Cortex of kidney (tissue), 1 donor: ENCODE data around the gene TMEM198.

Source experiments
- DNase-seq: peaks from one replicate; lab custom pipeline; 2025; lab: John Stamatoyannopoulos, UW

Gene TMEM198, protein sequence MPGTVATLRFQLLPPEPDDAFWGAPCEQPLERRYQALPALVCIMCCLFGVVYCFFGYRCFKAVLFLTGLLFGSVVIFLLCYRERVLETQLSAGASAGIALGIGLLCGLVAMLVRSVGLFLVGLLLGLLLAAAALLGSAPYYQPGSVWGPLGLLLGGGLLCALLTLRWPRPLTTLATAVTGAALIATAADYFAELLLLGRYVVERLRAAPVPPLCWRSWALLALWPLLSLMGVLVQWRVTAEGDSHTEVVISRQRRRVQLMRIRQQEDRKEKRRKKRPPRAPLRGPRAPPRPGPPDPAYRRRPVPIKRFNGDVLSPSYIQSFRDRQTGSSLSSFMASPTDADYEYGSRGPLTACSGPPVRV

DNA sequence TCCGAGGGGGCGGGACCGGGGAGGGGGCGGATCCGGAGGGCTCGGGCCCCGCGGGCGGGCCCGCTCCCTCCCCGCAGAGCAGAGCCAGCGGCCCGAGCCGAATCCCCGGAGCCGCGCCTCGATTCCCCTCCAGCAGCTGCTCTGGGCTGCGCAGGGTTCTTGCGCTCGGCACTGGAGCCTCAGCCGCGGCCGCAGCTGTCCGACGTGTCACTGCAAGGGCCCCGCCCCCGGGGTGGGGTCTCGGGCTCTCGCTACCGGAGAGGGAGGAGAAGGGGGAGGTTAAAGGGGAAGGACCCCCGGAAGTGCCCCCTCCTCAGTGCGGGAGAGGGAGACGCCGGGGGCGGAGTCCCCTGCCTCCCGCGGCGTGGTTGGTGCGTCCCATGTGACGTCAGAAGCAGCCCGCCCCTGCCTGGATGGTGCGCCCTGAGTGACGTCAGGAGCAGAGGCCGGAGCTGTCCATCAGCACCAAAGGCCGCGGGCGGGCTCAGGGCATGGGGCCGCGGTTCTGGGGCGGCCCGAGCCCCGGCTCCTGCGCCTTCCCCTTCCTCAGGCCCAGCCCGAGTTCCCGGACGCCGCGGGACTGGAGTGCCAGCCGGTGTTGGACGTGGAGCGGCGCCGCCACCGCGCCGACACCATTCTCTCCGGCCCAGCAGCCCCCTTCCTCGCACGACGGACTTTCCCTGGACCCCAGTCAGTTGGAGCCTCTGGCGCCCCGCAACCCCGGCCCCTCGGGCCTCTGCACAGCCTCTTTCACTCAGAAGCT is at the start of gene TMEM198, which contains the start of gene CHPF:
Gene TMEM198 (plus strand): TSS at position 433 of the 763 bp plus-strand sequence. CDS start 700 bp downstream, outside the sequence.
Gene CHPF (minus strand): TSS at position 214 of the 763 bp plus-strand sequence. CDS start 271 bp downstream, outside the sequence.
- peak; percentile 79 for DNase-seq

DNA sequence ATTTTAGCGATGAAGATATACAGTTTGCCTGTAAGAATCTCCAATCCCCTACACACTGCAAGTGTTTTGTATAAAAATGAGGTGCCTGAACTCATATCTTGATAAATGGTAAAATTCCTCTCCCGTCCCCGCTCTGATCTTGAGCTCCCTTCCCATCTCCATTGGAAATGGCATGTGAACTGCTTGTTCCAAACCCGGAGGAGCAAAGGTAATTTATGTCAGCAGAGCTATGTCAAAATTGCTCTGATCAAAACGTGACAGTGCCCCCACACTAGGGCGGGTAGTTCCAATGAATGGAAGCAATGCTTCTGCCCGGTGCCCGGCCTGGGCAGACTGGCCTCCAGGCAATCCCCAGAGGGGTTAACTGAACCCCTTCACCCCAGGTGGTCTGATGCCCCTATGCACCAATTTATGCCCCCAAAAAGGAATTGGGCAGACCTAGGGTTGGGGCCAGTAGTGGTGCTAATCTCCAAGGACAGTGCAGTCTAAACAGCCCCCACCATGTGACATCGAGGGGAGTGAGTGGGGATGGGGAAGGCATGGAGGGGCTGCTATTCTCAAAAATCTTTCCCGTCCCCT is 48.8 kb upstream of the TMEM198 start:
- DNase-seq, result no peak

DNA sequence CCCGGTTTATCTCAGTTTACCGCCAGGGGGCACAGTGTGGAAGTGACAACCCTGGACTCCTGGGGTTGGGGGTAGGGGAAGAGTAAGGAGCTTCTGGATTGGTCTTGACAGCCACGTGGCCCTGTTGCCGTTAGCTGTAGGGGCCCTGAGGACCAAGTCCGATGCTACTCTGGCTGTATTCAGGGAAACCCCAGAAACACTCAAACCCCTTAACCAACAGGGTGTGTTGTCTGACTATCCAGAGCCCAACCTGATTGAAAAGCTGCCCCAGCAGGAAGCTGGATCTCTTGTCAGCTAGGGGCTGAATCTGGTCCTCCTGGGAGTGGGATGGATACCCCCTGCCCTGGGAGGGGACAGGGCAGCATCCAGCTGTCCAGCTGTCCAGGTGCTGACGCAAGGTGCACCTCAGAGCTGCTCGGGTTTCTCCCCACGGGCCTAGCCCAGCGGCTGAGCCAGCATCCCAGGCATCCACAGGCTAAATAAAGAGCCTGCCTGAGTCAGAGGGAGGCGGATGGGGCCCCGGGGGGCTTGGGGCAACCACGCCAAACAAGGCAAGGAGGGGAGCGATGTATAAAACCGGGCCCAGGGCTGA is 48.2 kb upstream of the TMEM198 start:
- DNase-seq, result no peak

DNA sequence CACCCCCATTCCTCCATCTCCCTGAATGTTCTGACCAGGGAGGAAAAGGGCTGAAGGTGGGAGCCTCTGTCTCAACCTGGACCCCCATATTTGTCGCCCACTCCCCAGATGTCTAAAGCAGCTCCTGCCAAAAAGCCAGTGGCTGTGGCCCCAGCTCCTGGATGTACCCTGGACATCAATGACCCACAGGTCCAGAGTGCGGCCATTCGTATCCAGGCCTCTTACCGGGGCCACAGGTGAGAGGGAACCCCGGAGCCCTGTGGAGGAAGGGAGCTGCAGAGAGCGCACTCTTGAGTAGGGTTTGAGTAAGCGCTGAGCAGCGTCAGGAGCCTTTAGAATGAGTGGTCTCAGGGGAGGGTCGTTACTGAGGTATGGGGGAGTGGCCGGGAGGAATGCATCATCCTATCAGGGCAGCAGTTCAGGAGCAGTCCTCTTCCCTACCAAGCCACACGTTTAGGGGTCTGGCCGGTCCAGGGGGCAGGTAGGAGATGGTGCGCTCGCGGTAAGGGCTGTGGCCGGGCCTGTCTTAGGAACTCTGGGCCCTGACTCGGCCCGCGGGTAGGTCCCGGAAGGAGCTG is 47.5 kb upstream of the TMEM198 start:
- DNase-seq, result no peak

DNA sequence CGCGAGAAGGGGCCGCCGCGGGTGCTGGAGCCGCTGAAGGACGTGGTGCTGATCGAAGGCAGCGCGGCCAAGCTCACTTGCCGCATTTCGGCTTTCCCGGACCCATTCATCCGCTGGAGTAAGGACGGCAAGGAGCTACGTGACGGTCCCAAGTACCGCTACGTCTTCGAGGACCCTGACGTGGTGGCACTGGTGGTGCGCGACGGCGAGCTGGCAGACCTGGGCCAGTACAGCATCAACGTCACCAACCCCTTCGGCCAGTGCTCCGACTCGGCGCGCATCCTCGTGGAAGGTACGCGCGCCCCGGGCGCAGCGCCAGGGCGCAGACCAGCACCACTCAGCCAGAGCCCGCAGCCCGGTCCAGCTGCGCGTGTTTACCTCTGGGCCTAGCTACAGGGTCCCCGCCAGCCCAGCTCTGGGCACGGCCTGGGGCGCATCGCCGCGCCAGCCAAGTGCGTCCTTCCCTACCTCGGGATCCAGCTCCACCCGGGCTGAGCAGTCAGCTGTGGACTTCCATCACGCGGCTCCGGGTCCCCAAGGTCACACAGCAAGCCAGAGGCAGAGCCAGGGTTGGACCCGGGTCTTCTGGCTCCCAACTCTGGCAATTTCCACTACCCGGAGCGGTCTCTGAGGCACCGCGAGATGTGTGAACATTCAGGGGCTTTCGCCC is 46.9 kb upstream of the TMEM198 start:
- no peak for DNase-seq

DNA sequence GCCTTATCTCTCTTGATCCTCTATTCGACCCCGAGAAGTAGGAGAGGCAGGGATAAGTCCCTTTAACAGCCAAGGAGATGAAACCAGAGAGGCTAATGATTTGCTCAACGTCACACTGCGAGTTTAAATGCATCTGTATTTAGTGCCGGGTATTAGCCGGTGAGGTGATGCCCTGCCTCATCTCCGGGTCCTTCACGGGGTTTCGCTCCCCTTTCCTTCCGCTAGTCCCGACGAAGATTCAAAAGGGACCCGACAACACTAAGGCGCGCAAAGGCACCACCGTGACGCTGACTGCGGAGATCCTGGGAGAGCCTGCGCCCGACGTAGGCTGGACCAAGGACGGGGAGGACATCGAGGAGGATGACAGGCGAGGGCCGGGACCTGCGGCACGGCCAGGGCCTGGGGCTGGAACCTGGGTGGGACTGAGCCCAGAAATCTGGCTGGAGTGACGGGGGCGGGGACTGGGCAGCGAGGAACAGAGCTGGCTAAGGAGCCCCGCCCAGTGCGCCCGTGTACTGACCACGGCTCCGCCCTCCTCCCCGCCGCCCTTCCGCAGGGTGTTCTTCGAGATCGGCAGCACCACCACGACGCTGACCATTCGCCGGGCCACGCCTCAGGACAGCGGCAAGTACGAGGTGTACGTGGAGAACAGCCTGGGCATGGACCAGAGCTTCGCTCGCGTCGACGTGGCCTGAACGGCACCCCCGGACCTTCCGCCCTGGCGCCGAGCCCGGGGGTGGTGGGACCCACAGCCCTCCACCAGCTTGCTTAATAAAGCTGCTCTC is 46.1 kb upstream of the TMEM198 start:
- no peak for DNase-seq

DNA sequence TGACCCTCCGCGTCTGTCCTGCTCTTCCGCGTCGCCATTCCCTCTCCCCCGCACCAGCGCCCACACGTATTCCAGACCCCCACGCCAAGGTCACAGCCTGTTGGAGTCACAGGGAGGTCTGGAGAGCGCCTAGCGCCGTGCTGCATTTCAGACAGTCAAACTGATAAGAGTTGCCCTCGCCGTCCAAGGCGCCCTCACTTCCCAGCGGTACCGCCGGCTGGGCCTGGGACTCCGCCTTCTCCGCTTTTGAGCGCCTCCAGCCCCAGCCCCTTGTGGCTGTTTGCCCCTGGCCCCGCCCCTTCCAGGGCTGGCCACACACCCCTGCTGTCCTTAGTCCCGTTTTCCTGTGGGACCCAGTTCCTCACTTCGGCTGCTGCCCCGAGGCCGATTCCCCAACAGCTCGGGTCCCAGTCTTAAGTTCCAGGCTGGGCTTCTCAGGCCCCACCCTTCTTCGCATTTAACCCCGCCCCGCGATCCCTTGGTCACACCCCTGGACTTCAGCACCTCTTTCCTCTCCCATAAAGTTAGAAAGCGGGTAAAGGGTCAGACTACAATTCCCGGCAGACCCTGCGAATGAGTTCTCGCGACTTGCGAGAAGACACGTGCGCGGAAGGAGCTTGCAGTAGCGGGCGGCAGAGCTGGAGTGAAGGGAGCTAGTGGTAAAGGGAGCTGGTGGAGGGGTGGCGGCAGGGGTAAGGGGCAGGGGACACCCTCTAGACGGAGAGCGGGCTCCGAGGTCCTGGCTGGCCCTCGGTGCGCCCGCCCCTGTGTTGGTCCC is 45.4 kb upstream of the TMEM198 start, which contains the start of gene GMPPA:
Gene GMPPA (plus strand): TSS at position 612 of the 778 bp plus-strand sequence. CDS start 1,085 bp downstream, outside the sequence.
- peak; percentile 87 for DNase-seq

DNA sequence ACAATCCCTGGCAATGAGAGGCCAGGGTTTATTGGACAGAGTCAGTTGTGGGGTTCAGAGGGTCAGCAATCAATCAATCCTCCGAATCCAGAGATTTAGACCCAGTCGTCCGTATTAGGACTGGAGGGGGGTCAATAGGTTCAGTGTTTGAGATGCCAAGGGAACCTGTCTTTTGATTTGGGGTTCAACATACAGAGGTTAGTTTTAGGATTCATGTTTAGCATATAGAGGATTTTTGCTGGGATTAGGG is 44.8 kb upstream of the TMEM198 start:
- DNase-seq, result no peak

DNA sequence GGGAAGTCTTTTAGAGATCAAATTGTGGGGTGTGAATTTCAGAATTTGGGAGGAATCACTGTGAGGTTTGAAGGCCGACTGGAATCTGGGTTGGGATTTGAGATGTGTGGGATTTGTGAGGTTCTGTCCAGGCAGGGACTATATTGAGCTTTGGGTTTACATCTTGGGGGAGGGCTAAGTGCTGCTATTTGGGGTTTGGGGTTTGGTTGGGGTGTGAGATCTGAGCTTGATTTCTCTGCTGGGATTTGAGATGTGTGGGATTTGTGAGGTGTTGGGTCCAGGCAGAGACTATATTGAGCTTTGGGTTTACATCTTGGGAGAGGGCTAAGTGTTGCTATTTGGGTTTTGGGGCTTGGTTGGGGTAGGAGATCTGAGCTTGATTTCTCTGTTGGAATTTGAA is 44.3 kb upstream of the TMEM198 start:
- DNase-seq, result no peak

DNA sequence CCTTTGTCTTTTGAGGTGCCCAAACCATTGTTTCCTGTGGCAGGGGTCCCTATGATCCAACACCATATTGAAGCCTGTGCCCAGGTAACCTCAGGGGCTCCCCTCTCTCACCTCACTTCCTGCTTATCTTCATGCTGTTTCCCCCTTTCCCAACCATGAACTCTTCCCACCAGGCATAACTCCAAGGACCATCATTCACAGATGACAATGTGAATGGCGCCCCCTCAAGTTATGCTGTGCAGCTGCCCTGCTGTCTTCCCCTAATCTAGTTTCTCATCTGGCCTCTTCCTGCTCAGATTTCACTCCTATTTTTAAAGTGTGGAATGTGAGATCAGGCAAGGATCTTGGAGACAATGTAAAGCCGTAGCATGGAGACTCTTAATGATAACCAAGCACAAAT is 43.7 kb upstream of the TMEM198 start:
- no peak for DNase-seq

DNA sequence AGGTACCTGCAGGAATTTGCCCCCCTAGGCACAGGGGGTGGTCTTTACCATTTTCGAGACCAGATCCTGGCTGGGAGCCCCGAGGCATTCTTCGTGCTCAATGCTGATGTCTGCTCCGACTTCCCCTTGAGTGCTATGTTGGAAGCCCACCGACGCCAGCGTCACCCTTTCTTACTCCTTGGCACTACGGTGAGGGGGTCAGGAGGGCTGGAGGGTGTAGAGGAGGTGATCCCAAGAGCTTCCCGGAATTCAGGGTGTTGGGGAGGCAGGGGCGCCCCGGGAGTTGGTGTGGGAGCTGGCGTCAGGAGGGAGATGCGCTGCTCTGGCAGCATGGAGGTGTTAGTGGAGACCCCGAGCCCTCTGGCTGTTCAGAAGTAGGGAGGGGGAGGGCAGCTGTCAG is 42.0 kb upstream of the TMEM198 start:
- no peak for DNase-seq

DNA sequence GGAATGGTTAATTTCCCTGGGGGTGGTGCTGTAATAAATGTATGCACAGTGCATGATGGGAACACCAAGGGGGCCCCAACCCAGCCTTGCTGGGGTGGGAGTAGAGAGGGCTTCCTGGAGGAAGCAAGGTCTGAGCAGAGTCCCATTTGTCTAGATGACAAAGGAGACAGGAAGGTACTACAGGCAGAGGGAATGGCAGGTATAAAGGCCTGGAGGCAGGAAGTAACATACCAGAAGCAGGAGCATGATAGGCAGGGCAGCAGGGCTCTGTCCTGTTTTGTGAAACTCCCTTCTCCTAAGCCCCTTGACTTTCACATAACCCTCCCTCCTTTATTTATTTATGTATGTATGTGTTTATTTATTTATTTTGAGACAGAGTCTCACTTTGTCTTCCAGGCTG is 41.2 kb upstream of the TMEM198 start:
- no peak for DNase-seq

DNA sequence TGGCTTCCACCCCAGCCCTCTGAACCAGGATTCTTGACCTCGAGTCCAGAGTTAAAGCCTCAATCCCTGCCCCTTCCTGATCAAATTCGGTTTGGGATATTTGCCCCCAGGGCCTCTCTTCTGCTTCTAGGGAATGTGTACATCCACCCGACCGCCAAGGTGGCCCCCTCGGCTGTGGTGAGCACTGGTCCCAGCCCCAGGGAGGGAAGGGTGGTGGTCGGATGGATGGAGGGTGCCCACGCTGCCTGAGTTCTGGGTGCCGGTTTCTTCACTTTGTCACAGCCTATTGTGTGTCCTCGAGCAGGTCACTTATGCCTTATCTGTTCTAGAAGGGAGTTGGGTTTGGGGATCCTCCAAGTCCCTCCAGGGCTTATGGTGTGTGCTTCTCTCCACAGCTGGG is 38.2 kb upstream of the TMEM198 start:
- no peak for DNase-seq

DNA sequence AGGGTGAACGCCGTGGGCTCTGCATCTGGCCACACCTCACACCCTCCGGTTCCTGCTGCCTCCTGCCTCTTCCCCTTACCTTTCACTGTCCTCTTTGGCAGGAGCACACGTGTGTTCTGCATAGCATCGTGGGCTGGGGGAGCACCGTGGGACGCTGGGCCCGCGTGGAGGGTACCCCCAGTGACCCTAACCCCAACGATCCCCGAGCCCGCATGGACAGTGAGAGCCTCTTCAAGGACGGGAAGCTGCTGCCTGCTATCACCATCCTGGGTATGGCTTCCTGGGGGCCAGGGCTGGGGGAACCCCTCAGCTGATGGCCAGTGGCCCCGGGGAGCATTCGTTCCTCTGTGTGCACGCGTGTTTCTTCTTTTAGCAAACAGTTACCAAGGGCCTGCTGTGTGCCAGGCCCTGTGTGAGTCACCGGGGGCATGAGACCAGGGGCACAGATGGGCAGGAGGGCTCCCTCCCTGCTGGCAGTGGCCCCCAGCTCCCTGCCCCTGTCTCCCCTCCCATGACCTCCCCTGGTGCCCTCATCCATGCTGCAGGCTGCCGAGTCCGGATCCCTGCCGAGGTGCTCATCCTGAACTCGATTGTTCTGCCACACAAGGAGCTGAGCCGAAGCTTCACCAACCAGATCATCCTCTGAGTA is 37.6 kb upstream of the TMEM198 start:
- DNase-seq, result no peak

DNA sequence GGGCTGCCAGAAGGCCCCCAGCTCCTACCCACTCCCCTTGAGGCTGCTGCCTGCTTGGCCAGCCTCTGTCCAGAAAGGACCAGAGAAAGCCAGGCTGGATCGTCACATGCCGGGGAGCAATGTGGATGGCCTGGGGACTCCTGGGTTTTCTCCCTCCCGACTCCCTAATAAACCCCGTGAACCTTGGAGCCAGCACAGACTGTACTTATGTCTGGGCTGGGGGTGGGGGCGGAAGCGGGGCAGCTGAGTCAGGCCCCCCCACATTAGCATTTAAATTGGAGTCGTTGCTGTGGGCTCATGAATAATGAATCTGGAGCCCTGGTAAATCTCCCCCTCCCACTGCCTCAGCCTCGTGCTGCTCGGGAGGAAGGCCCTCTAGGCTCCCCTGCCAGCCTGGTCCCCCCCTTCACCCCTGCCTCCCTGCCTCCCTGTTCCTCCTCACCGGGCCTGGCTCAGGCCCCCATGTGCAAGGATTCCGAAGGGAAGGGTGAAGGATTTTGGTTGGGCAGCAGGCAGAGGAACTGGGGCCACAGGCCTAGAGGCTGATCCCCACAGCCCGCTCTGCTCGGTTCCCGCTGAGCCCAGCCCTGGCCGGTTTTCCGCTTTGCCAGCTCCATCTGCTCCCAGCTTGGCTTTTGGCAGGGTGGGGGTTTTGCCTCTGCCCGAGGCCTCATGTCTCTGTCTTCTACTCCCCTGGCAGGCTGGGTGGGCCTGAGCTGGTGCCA is 36.9 kb upstream of the TMEM198 start:
- DNase-seq, result no peak

DNA sequence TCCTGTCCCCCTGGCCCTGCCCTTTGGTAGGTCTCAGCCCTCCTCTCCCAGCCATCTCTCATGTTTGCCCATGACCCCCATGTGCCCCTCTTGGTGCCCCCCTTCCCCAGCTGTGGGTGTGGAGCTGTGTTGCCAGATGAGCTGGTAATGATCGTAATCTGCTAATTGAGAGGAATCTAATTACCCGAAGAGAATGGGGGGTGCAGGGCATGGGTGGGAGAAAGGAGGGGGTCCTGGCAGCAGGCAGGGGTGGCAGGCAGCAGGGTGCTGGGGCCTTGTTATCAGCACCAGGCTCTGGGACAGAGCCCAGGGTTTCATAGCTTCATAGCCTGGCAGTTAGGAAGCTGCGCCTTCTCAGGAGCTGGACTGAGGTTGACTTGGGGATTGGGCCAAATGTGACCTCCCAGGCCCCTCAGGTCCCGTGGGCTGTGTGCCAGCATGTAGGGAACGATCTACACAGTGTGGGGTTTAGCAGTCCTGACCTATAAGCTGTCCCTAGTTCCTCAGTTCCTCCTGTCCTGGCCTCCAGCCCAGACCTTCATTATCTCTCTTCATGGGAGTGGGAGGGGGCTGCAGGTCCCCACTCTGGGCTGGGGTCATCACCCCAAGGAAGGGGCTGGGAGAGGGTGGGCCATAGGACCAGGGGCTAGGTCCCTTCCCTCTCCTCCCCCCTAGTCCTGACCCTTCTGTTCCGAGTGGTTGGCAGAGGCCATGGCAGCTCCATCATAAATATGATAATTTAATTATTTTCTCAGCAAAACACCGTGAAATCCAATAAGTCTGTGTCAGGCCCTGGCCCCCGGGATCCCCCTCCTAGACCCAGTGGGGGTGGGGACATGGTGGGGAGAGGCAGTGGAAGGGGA is 36.0 kb upstream of the TMEM198 start:
- no peak for DNase-seq

DNA sequence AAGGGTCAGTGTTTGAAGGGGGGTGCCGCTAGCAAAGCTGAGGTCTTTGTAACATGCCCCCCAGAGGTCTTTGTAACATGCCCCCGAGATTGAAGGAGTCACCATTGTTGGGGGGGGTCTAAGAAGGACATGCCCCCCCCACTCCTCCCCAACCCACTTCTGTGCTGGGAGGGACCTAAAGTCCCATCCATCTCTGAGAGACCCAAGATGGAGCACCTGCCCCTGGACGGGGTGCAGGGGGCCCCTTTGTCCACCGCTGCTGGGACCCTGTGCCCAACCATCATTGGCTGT is 35.4 kb upstream of the TMEM198 start:
- DNase-seq, result no peak
